GM18520 (cell line): ENCODE data around the gene PACS1.
"Not testable (repeated sequence)": the region's sequence is repeated elsewhere in the genome, so short reads cannot be mapped to it uniquely, and the experiment has no call there.

Experiments
- ATAC-seq: cut with Tn5 transposase; IDR thresholded peaks from one replicate; pipeline ENCODE4 v1.9.1; 2021; ENCODE audit not compliant: unreplicated experiment

PACS1 gene

DNA sequence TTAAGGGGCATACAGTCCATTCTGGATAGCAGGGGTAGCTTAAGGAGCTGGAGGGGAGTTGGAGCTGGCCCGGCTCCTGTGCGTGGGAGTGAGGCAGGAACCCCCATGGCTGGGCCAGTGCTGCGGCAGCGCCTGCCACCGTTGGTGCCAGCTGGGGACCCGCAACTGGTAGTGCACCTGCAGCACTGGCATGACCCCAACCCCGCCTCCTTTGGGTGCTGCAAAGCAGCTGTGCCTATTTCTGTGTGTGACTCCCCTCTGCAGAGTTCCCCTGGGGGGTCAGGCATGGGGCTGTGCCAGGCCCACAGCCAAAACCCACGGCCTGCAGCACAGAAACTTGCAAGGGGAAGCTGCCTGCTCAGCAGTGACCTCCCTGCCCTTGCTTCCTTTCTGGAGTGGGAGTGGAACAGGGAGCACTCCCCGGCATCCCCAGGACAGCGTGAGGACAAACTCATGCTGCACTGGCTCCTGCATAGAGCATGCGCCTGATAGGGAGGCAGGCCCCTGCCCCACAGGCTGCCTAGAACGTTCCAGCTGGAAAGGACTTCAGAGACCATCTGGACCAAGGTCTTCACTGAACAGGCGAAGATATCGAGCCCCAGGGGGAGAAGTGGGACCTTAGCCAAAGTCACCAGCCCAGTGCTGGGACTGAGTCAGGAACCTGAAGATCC is 172.2 kb downstream of the PACS1 start:
- ATAC-seq = no peak

DNA sequence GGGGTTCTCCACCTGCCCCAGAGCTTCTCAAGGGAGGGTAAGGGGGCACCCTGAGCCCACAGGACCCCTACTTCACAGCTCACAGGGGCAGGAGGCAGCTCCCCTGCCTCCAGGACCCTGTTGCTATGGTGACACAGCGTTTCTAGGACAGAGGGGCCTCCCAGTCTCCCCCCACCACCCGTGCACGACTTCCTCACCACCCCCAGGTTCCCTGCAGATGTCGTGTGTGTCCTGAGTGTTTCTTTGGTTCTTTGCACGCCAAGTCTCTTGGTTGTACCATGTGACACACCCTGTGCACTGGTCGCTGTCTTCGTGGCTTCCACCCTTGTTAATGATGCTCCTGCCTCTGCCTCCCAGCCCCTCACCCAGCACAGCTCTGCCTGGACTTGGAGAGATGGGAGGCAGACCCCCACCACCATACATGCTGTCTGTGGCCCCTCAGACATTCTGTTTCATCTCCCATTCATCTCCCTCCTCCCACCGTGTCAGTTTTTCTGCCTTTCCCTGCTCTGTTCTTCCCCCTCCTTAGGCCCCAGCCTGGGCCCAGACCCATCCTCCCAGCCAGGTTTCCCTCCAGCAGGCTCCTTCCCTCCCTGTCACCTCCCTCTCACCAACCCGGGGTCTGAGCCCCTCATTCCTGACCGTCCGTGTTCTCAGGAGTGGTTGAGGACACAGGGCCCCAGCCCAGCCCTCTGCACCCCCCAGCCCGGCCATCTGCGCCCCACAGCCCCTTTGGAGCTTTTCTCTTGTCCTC is 173.9 kb downstream of the PACS1 start:
- ATAC-seq = no peak

- no peak for ATAC-seq
Observed at GRCh38 chr11:66247295-66247694, 177.2 kb downstream of the PACS1 start.

GRCh38 chr11:66247801-66248200 is 177.7 kb downstream of the PACS1 start:
- no peak for ATAC-seq

GRCh38 chr11:66248903-66249302 is 178.8 kb downstream of the PACS1 start:
- ATAC-seq = no peak

DNA sequence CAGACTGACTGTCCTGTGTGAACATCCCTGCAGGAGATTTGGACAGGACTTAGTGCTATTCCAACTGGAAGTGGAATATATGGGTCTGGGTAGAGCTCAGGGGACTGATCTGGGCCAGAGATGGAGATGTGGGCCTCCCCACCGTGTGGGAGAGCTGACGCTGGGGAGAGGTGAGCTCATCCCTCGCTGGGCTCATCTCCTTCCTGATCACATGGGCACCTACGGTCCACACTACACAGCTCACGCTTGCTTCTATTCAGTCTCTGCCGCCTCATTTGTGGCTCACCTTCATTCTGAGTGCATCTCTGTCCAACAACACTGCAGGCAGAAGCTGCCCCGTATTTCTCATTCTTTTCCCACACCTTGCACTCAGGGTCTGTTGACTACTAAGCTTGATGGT is 181.7 kb downstream of the PACS1 start:
- no peak for ATAC-seq

- not testable (repeated sequence) for ATAC-seq
Observed at GRCh38 chr11:66253081-66253480, 183.0 kb downstream of the PACS1 start.

DNA sequence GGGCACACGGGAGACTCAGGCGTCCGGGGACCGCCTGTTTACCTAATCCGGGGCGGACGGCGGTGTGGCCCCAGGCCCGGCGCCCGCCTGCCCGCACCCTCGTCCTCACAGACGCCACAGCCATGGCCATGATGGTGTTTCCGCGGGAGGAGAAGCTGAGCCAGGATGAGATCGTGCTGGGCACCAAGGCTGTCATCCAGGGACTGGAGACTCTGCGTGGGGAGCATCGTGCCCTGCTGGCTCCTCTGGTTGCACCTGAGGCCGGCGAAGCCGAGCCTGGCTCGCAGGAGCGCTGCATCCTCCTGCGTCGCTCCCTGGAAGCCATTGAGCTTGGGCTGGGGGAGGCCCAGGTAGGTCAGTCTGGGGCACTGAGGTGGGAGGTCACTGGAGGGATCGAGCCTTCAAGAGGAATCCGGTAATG is 188.4 kb downstream of the PACS1 start:
- no peak for ATAC-seq

DNA sequence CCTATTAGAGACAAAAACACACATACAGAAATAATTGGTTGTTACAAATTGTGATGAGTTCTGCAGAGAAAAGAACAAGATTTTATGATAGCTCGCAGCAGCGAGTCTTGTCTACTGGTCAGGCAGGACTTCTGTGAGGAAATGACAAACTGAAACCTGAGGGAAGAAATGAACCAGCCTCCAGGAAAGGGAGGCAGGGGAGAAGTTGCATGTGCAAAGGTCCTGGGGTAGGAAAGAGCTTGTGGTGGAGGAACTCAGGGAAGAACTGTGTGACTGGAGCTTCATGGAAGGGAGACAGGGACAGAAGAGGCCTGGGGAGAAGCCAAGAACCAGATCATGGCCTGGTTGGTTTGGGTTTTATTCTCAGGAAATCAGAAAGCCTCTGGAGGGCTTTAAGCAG is 189.2 kb downstream of the PACS1 start:
- no peak for ATAC-seq

- no peak for ATAC-seq
Observed at GRCh38 chr11:66259956-66260355, 189.9 kb downstream of the PACS1 start.

GRCh38 chr11:66261578-66261977 is 191.5 kb downstream of the PACS1 start:
- no peak for ATAC-seq

GRCh38 chr11:66262191-66262590 is 192.1 kb downstream of the PACS1 start:
- ATAC-seq = no peak

GRCh38 chr11:66262696-66263095 is 192.6 kb downstream of the PACS1 start:
- no peak for ATAC-seq

- no peak for ATAC-seq
Observed at GRCh38 chr11:66263231-66263630, 193.2 kb downstream of the PACS1 start.

DNA sequence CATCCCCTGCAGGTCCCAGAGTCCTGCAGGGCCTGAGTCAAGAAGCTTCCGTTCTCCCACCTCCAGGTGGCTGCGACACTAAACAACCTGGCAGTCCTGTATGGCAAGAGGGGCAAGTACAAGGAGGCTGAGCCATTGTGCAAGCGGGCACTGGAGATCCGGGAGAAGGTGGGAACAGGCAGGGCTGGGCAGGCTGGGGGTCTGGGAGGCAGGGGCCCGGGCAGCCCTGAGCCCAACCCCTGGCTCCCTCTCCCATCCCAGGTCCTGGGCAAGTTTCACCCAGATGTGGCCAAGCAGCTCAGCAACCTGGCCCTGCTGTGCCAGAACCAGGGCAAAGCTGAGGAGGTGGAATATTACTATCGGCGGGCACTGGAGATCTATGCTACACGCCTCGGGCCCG is 193.7 kb downstream of the PACS1 start:
- no peak for ATAC-seq

DNA sequence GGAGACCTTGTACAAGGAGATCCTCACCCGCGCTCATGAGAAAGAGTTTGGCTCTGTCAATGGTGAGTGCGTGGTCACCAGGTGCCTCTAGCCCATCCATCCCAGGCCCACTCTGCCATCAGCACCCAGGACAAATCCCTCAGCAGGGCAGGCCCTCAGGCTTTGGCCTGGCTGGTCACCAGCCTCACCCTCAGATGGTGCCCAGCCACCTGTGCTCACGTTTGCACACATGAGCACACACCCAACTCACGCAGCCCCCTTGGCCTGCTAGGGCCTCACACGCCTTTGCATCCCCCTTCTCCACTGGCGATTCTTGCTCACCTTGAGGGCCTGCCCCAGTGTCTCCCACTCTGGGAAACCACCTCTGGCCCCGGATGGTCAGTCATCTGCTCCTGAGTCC is 194.3 kb downstream of the PACS1 start:
- ATAC-seq = no peak

GRCh38 chr11:66264914-66265313 is 194.8 kb downstream of the PACS1 start:
- no peak for ATAC-seq

DNA sequence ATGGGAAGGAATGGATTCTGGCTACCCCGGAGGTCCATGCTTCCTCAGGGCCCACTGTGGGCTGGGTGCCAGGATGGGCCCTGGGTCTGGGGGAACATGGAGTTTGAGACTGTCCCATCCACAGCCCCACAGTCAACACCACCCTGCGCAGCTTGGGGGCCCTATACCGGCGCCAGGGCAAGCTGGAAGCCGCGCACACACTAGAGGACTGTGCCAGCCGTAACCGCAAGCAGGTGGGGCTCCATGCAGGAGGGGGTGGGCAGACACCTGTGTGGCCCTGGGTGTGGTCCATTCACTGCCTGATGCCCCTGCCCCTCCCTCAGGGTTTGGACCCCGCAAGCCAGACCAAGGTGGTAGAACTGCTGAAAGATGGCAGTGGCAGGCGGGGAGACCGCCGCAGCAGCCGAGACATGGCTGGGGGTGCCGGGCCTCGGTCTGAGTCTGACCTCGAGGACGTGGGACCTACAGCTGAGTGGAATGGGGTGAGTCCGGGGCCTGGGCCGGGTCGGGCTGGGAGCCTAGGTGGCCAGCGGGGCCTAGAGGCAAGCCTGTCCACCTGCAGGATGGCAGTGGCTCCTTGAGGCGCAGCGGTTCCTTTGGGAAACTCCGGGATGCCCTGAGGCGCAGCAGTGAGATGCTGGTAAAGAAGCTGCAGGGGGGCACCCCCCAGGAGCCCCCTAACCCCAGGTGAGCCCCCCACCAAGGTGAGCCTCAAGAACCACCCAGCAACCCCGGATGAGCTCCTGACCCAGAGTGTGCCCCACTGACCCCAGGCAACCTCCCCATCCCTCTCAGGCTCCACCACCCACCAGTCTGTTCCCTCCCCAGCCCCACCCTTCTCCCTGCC is 195.7 kb downstream of the PACS1 start:
- no peak for ATAC-seq

DNA sequence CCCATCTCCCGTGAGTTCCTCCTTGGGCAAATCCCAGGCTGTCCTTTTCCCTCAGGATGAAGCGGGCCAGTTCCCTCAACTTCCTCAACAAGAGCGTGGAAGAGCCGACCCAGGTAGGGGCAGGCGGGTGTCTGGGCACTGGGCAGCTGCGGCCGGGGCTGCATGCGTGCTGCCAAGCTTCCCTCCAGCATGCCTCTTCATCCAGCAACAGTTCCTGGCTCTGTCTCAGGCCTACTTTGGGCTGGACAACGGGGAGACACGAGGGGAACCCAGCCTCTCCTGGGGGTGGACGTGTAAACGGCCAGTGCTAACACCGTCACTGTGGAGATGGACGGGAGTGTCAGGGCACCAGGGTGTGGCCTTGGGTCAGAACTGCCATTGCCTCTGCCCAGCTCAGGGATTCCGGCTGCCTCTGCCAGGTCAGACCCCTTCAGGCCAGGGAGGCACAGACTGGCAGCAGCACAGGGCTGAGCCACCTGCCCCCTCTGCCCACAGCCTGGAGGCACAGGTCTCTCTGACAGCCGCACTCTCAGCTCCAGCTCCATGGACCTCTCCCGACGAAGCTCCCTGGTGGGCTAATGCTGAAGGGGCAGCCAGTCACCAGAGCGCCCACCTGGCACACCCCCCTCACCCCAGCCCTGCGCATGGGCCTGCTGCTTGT is 196.4 kb downstream of the PACS1 start:
- ATAC-seq = no peak

GRCh38 chr11:66267039-66267378 is 196.9 kb downstream of the PACS1 start:
- no peak for ATAC-seq
